ENCODE measurements around the gene FKBP1A. TPM values are rescaled to one million over a fixed set of nuclear protein-coding genes. Genes with fewer than 3 reads are reported as not detected.

The FKBP1A gene
- total and polyA plus RNA-seq, 4 donors = 145 to 465 (median 277) TPM

GRCh38 chr20:1440024-1440423 lies 47.2 kb upstream of the FKBP1A start:
- H3K9me3 ChIP-seq (ENCODE audit: control insufficient read depth in 4 of 4, insufficient read depth in 3 of 4, low read length in 3 of 4) = no peaks in the 10 kb centered on the region
- WGBS, 2 donors = 79 to 82% methylated on average over 6 of the region's 6 CpGs

DNA sequence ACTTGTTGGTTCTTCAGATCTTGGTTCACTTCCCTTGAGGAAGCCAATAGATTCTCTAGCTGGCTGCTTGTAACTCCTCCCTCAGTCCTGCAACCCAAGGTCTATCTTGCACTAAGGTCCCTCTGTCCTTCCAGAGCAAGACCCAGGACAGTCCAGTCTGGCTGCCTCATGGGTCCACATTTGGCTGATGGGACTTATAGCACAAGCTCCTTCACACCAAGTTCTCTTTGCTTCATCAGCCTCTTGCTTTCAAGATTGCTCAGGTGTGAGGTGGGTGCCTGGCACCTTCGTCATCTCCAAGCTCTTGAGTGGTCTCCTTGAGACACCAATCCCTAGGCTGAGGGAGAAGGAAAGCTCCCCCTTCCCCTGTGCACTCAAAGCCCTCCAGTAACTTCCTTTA lies 45.5 kb upstream of the FKBP1A start:
- ATAC-seq (ENCODE audit: insufficient read depth, low FRiP score) = no peak
- TF ChIP-seq, protein P1, sequence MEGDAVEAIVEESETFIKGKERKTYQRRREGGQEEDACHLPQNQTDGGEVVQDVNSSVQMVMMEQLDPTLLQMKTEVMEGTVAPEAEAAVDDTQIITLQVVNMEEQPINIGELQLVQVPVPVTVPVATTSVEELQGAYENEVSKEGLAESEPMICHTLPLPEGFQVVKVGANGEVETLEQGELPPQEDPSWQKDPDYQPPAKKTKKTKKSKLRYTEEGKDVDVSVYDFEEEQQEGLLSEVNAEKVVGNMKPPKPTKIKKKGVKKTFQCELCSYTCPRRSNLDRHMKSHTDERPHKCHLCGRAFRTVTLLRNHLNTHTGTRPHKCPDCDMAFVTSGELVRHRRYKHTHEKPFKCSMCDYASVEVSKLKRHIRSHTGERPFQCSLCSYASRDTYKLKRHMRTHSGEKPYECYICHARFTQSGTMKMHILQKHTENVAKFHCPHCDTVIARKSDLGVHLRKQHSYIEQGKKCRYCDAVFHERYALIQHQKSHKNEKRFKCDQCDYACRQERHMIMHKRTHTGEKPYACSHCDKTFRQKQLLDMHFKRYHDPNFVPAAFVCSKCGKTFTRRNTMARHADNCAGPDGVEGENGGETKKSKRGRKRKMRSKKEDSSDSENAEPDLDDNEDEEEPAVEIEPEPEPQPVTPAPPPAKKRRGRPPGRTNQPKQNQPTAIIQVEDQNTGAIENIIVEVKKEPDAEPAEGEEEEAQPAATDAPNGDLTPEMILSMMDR (IDR thresholded peaks at IDR 0.05; ENCODE audit: control extremely low read depth, extremely low read depth) = no peak
- Histone ChIP-seq H3K27me3 (ENCODE audit: control insufficient read depth in 3 of 3, insufficient read depth in 3 of 3, low read length in 2 of 3) (no peaks in the 10 kb centered on the region), H3K4me3 (no peak overlapping the region), H3K9me3 (ENCODE audit: control insufficient read depth in 4 of 4, insufficient read depth in 3 of 4, low read length in 3 of 4) (no peaks in the 10 kb centered on the region), H3K9ac (ENCODE audit: insufficient read depth in 1 of 2, low read length in 2 of 2) (no peak overlapping the region), H3K36me3 (ENCODE audit: control insufficient read depth in 4 of 4, insufficient read depth in 4 of 4, low read length in 4 of 4) (peaks cover 4 to 22% (median 12%) of the 10 kb centered on the region in 4 donors), H3K27ac (ENCODE audit: low read depth in 1 of 2, low read length in 1 of 2) (no peak overlapping the region), H3K4me1 (ENCODE audit: control insufficient read depth in 5 of 5, insufficient read depth in 5 of 5, low read length in 5 of 5) (no peaks in the 10 kb centered on the region)
- WGBS, 2 donors = 43 to 44% methylated on average over 1 of the region's 1 CpG
- DNase-seq = no peak

More at GRCh38 chr20:1440024-1440423, 47.2 kb upstream of the FKBP1A start:
- Histone ChIP-seq H3K9ac (ENCODE audit: insufficient read depth in 1 of 2, low read length in 2 of 2) (no peak overlapping the region), H3K27ac (ENCODE audit: low read depth in 1 of 2, low read length in 1 of 2) (no peak overlapping the region), H3K4me3 (no peak overlapping the region), H3K36me3 (ENCODE audit: control insufficient read depth in 4 of 4, insufficient read depth in 4 of 4, low read length in 4 of 4) (peaks cover 14 to 37% (median 22%) of the 10 kb centered on the region in 4 donors), H3K27me3 (ENCODE audit: control insufficient read depth in 3 of 3, insufficient read depth in 3 of 3, low read length in 2 of 3) (no peaks in the 10 kb centered on the region), H3K4me1 (ENCODE audit: control insufficient read depth in 5 of 5, insufficient read depth in 5 of 5, low read length in 5 of 5) (no peaks in the 10 kb centered on the region)
- ATAC-seq (ENCODE audit: insufficient read depth, low FRiP score) (no peak), DNase-seq (no peak)
- TF ChIP-seq, protein P1 (IDR thresholded peaks at IDR 0.05; ENCODE audit: control extremely low read depth, extremely low read depth) = no peak

DNA sequence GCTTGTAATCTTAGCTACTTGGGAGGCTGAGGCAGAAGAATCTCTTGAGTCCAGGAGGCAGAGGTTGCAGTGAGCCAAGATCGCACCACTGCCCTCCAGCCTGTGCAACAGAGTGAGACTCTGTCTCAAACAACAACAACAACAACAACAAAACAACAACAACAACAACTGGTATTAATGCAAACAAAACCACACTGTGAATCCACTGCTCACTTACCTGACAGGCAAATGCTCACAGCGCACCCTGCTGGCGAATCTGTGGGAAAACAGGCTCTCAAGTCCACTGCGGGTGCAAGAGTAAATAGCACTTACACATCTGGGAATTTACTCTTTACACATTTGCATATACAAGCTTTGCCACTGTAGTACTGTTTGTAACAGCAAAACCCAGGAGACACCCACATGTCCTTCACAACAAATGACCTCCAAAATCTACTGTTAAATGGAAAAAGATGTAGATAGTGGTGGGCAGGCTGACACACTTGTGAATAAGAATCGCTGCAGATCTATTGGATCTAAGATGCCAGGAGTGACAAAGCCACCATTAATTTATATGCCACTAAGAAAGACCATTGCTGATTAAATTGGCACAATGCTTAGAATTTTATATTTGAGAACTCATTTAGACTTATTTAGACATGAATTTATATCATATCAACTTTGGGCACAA lies 44.5 kb upstream of the FKBP1A start:
- Histone ChIP-seq H3K27me3 (ENCODE audit: control insufficient read depth in 3 of 3, insufficient read depth in 3 of 3, low read length in 2 of 3) (no peaks in the 10 kb centered on the region), H3K36me3 (ENCODE audit: control insufficient read depth in 4 of 4, insufficient read depth in 4 of 4, low read length in 4 of 4) (peaks cover 4 to 15% (median 11%) of the 10 kb centered on the region in 4 donors), H3K4me3 (no peak overlapping the region), H3K9me3 (ENCODE audit: control insufficient read depth in 4 of 4, insufficient read depth in 3 of 4, low read length in 3 of 4) (no peaks in the 10 kb centered on the region), H3K9ac (ENCODE audit: insufficient read depth in 1 of 2, low read length in 2 of 2) (no peak overlapping the region), H3K27ac (ENCODE audit: low read depth in 1 of 2, low read length in 1 of 2) (no peak overlapping the region), H3K4me1 (ENCODE audit: control insufficient read depth in 5 of 5, insufficient read depth in 5 of 5, low read length in 5 of 5) (no peaks in the 10 kb centered on the region)
- DNase-seq (peak; percentile 57 to 76 (median 73)), ATAC-seq (ENCODE audit: insufficient read depth, low FRiP score) (peak; percentile 47)
- TF ChIP-seq, protein P1 (IDR thresholded peaks at IDR 0.05; ENCODE audit: control extremely low read depth, extremely low read depth) = peak; percentile 93
- 30 to 36% methylated on average over 5 of the region's 5 CpGs for WGBS, 2 donors

Data from lung (tissue), 12 donors.